Gastrocnemius medialis (tissue), 4 donors: Measurements from ENCODE around the gene VCL. TPM values are rescaled to one million over a fixed set of nuclear protein-coding genes. Genes with fewer than 3 reads are reported as not detected.
A peak's percentile ranks its signal among the peaks of the same experiment; 100 is the strongest.

ENCODE experiments used
- ATAC-seq, 2 donors: fragments of 150-250 bp; one replicate each; pipeline ENCODE4 v1.9.1; 2016
- DNase-seq, 2 donors: peaks; one replicate each; pipeline ENCODE4 v3.0.0-alpha.2; 2019
- H3K27ac ChIP-seq, 4 donors: fragments of 200-600 bp; sonication (generic); 1 replicate in 1 of 4; 2 replicates in 3 of 4; pipeline ENCODE4 v1.5.1; 2016 to 2018; ENCODE audit warnings: mild to moderate bottlenecking in 2 of 4, moderate library complexity in 1 of 4
- H3K27me3 ChIP-seq, 3 donors: fragments of 200-600 bp; sonication (generic) in 2 of 3; 1 replicate in 1 of 3; 2 replicates in 2 of 3; pipeline versions ENCODE4 v1.5.1 to v1.6.0; 2016 to 2019; ENCODE audit warnings: mild to moderate bottlenecking in 1 of 3, moderate library complexity in 1 of 3
- H3K36me3 ChIP-seq, 2 donors: fragments of 200-600 bp; sonication (generic) in 1 of 2; one replicate each; pipeline ENCODE4 v1.5.1; 2017 to 2018
- H3K4me1 ChIP-seq, 2 donors: fragments of 200-600 bp; sonication (generic) in 1 of 2; one replicate each; pipeline ENCODE4 v1.5.1; 2016 to 2017; ENCODE audit warnings: mild to moderate bottlenecking in 2 of 2
- H3K4me3 ChIP-seq, 4 donors: fragments of 200-600 bp; sonication (generic) in 3 of 4; 1 replicate in 1 of 4; 2 replicates in 3 of 4; pipeline ENCODE4 v1.5.1; 2016 to 2019; ENCODE audit warnings: mild to moderate bottlenecking in 2 of 4
- H3K9me3 ChIP-seq, 3 donors: fragments of 200-600 bp; sonication (generic) in 2 of 3; 1 replicate in 1 of 3; 2 replicates in 2 of 3; pipeline ENCODE4 v1.5.1; 2016 to 2019
- POLR2A ChIP-seq, 2 donors: fragments of 450-650 bp; IDR thresholded peaks; one replicate each; pipeline ENCODE4 v1.6.1; 2017; ENCODE audit warnings: antibody characterized with exemption in 2 of 2, mild to moderate bottlenecking in 2 of 2, moderate library complexity in 2 of 2
- in situ Hi-C, 4 donors: fragments of 200-750 bp; cut with MboI; loops; one replicate each; pipeline versions ENCODE4 v1.15.0 to v1.8.0; 2017; ENCODE audit warnings: low sequenced_read_pairs in 4 of 4
- intact Hi-C: fragments of 100-400 bp; cut with DNase I; formaldehyde crosslinking; loops from one replicate; pipeline ENCODE4 v1.15.1; 2023; ENCODE audit warnings: low total_unique reads
- total RNA-seq, 4 donors: library from RNA; depleted of rRNA; stranded (reverse); fragments of >200 nt; gene quantifications; one replicate each; pipeline versions ENCODE4 v1.1.0 to v1.2.3, GENCODE V29; 2016
- TF ChIP-seq, protein P1 (sequence below), 5 experiments: fragments of 450-650 bp in 3 of 5; fragments of 200-600 bp in 2 of 5; sonication (generic) in 2 of 5; IDR thresholded peaks in 4 of 5; conservative IDR thresholded peaks in 1 of 5; 1 replicate in 4 of 5; 2 replicates in 1 of 5; pipeline ENCODE4 v1.5.1; 2016 to 2019; ENCODE audit warnings: antibody characterized with exemption in 5 of 5, mild to moderate bottlenecking in 3 of 5, moderate library complexity in 3 of 5

VCL gene
- total RNA-seq, 4 donors from 2014 or later: 129 to 299 (median 210) TPM

DNA sequence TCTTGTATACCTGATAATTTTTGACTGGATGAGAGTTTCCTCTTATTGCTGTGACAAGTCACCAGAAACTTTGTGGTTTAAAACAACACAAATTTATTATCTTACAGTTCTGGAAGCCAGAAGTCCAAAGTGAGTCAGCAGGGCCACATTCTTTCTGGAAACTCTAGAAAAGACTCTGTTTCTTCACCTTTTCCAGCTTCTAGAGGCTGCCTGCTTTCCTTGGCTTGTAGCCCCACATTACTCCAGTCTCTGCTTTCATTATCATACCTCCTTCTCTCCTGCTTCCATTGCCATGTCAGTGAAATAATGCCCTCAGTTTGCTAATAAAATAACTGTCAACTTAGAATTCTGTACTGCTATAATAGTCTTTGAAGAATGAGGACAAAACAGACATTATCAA is 65.3 kb downstream of the VCL start:
- no peak for DNase-seq
- Histone ChIP-seq H3K4me3 (no peak overlapping the region), H3K4me1 (peaks cover 10 to 39% of the 10 kb centered on the region in 2 donors), H3K27ac (peak overlapping the region in 1 of 4 donors; percentile 97), H3K36me3 (peaks cover 0 to 36% of the 10 kb centered on the region in 2 donors), H3K27me3 (no peaks in the 10 kb centered on the region), H3K9me3 (no peaks in the 10 kb centered on the region)
- in situ Hi-C loops: no loop called here
- intact Hi-C loops: no loop called here
- no peak for ATAC-seq
- TF ChIP-seq, protein P1, sequence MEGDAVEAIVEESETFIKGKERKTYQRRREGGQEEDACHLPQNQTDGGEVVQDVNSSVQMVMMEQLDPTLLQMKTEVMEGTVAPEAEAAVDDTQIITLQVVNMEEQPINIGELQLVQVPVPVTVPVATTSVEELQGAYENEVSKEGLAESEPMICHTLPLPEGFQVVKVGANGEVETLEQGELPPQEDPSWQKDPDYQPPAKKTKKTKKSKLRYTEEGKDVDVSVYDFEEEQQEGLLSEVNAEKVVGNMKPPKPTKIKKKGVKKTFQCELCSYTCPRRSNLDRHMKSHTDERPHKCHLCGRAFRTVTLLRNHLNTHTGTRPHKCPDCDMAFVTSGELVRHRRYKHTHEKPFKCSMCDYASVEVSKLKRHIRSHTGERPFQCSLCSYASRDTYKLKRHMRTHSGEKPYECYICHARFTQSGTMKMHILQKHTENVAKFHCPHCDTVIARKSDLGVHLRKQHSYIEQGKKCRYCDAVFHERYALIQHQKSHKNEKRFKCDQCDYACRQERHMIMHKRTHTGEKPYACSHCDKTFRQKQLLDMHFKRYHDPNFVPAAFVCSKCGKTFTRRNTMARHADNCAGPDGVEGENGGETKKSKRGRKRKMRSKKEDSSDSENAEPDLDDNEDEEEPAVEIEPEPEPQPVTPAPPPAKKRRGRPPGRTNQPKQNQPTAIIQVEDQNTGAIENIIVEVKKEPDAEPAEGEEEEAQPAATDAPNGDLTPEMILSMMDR (IDR thresholded peaks at IDR 0.05 in 4 of 5, conservative IDR thresholded peaks at IDR 0.05 in 1 of 5): no peak
- TF ChIP-seq POLR2A (IDR thresholded peaks at IDR 0.05): no peak

DNA sequence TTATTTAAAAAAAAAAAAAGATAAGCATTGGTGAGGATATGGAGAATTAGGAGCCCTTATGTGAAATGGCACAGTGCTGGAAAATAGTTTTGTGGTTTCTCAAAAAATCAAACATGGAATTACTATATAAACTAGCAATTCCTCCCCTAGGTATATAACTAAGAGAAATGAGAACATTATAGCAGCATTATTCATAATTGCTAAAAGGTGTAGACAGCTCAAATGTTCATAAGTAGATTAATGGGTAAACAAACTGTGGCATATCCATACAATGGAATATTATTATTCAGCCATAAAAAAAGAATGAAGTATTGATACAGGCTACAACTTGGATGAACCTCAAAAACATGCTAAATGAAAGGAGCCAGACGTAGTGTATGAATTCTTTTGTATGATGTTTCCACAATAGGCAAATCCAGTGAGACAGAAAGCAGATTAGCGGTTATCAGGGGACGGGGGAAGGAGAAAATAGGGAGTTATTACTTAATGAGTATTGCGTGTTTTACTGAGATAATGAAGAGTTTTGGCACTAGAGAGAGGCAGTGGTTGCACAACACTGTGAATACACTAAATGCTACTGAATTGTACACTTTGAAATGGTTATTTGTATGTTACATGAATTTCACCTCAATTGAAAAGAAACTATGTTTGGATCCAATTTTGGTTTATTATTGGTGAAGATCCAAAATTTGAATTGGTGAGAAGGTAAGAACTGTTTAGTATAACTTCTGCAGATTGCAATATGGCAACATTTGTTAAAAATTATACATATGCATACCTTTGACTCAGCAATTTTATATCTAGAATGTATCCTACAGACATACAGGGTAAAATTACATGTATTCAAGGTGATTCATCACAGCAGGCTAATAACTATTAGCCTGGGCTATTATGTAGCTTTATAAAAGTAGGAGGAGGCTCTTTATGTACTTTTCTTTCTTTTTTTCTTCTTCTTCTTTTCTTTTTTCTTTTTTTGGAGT is 69.7 kb downstream of the VCL start:
- no peaks in the 10 kb centered on the region for H3K27me3 ChIP-seq
- in situ Hi-C loops: no loop called here
- H3K4me3 ChIP-seq: no peak overlapping the region
- intact Hi-C loops: no loop called here
- peak overlapping the region in 3 of 4 donors; percentile 8 to 64 (median 29) for H3K27ac ChIP-seq
- TF ChIP-seq, protein P1 (IDR thresholded peaks at IDR 0.05 in 4 of 5, conservative IDR thresholded peaks at IDR 0.05 in 1 of 5): no peak
- no peak for TF ChIP-seq POLR2A (IDR thresholded peaks at IDR 0.05)
- ATAC-seq (no peak), DNase-seq (no peak)
- peaks cover 0 to 37% of the 10 kb centered on the region in 2 donors for H3K36me3 ChIP-seq
- peaks cover 28 to 57% of the 10 kb centered on the region in 2 donors for H3K4me1 ChIP-seq
- no peaks in the 10 kb centered on the region for H3K9me3 ChIP-seq

DNA sequence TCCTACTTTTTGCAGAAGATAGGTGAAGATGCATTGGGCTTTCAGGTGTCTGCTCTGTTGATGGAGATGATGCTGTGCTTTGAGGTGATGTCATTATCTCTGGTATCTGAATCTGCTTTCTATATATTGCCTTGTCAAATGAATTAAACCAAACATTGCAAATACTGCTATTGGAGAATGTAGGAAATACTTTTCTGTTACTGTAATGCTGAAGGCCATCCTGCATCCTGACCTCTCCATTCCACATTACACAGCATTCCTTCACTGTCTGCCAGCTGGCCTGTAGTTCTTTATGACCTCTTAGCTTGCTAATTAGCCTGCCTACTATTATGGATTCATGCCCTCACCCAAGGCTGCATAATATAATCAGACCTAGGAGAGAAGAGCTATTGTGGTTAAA is 73.2 kb downstream of the VCL start:
- Histone ChIP-seq H3K36me3 (peaks cover 0 to 39% of the 10 kb centered on the region in 2 donors), H3K4me3 (no peak overlapping the region), H3K27me3 (no peaks in the 10 kb centered on the region), H3K27ac (peak overlapping the region in 3 of 4 donors; percentile 58 to 75 (median 60)), H3K9me3 (no peaks in the 10 kb centered on the region), H3K4me1 (peaks cover 32 to 67% of the 10 kb centered on the region in 2 donors)
- TF ChIP-seq POLR2A (IDR thresholded peaks at IDR 0.05): no peak
- TF ChIP-seq, protein P1 (IDR thresholded peaks at IDR 0.05 in 4 of 5, conservative IDR thresholded peaks at IDR 0.05 in 1 of 5): no peak
- intact Hi-C loops: no loop called here
- ATAC-seq (no peak), DNase-seq (no peak)
- in situ Hi-C loops: loop anchor here in 1 of 4 donors (10.0 kb wide), 1 partner anchor 186 kb away; no protein-coding TSS in a partner anchor

DNA sequence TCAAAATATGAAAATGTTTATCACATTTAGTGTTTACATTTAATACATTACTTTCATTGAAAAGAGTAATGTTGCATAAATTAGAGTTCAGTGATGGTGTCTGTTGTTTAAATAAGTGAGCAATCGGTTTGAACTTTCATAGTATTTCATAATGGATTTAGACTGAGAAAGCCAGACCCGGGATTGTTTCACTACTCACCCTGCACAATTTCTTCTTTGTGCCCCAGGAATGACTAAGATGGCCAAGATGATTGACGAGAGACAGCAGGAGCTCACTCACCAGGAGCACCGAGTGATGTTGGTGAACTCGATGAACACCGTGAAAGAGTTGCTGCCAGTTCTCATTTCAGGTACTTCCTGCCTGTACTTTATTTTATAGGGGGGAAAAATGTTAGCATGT is 74.6 kb downstream of the VCL start:
- in situ Hi-C loops (loop anchor here in 1 of 4 donors (10.0 kb wide), 1 partner anchor 188 kb away; no protein-coding TSS in a partner anchor), intact Hi-C loops (no loop called here)
- H3K27ac ChIP-seq: peak overlapping the region; percentile 58 to 75 (median 66)
- H3K27me3 ChIP-seq: no peaks in the 10 kb centered on the region
- H3K36me3 ChIP-seq: peaks cover 0 to 46% of the 10 kb centered on the region in 2 donors
- TF ChIP-seq, protein P1 (IDR thresholded peaks at IDR 0.05 in 4 of 5, conservative IDR thresholded peaks at IDR 0.05 in 1 of 5): no peak
- no peak for TF ChIP-seq POLR2A (IDR thresholded peaks at IDR 0.05)
- no peak overlapping the region for H3K4me3 ChIP-seq
- DNase-seq: no peak
- peak; percentile 76 to 77 for ATAC-seq
- H3K4me1 ChIP-seq: peaks cover 32 to 56% of the 10 kb centered on the region in 2 donors
- H3K9me3 ChIP-seq: no peaks in the 10 kb centered on the region
